WERI-Rb-1 (cell line): ENCODE results near the gene CENPP.

Experiments
- DNase-seq: peaks from one replicate; pipeline ENCODE4 v3.0.0-alpha.2; 2020
- H3K27ac ChIP-seq: fragments of 250-450 bp; sonication (Bioruptor Pico); 2 replicates; pipeline ENCODE4 v1.5.1; 2020; ENCODE audit warnings: mild to moderate bottlenecking, moderate library complexity
- H3K27me3 ChIP-seq: fragments of 250-450 bp; sonication (Bioruptor Pico); 2 replicates; pipeline ENCODE4 v1.5.1; 2021; ENCODE audit warnings: mild to moderate bottlenecking, low read depth, moderate library complexity; ENCODE audit not compliant: insufficient read depth, severe bottlenecking
- H3K36me3 ChIP-seq: fragments of 250-450 bp; sonication (Bioruptor Pico); 2 replicates; pipeline ENCODE4 v1.5.1; 2020; ENCODE audit warnings: mild to moderate bottlenecking, moderate library complexity
- H3K4me3 ChIP-seq: 2 replicates; pipeline ENCODE4 v1.5.1; 2011; ENCODE audit warnings: low read depth, mild to moderate bottlenecking, control low read depth, low read length
- H3K9me3 ChIP-seq: fragments of 250-450 bp; sonication (Bioruptor Pico); 2 replicates; pipeline ENCODE4 v1.5.1; 2021; ENCODE audit warnings: mild to moderate bottlenecking, moderate library complexity; ENCODE audit not compliant: severe bottlenecking
- TF ChIP-seq, protein P1 (sequence below): IDR thresholded peaks from 2 replicates; pipeline ENCODE4 v1.5.1; 2011; ENCODE audit warnings: low read depth, mild to moderate bottlenecking, control low read depth, inconsistent platforms, low read length

Gene CENPP

DNA sequence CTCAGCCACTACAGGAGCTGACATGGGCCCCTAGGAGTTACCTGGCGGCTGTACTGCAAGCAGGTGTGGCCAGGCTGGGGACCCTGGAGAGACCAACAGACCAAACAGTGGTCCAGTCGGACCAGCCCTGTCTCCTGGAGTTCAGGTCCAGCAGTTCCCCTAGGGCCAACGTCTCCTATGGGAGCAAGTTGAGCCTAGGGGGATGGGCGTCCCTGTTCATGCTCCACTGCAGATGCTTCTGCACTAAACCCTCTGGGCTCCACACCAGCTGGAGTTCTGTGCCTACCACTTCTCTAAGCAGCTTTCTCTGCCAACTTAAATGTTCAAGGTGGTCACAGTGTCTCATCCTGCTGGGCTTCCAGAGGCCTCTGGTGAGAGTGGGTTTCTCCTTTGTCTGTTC lies 119.1 kb downstream of the CENPP start:
- H3K27ac ChIP-seq: no peak overlapping the region; the same call in 1 of the 2 replicates
- H3K27me3 ChIP-seq: no peaks in the 10 kb centered on the region
- H3K9me3 ChIP-seq: no peaks in the 10 kb centered on the region
- TF ChIP-seq, protein P1, sequence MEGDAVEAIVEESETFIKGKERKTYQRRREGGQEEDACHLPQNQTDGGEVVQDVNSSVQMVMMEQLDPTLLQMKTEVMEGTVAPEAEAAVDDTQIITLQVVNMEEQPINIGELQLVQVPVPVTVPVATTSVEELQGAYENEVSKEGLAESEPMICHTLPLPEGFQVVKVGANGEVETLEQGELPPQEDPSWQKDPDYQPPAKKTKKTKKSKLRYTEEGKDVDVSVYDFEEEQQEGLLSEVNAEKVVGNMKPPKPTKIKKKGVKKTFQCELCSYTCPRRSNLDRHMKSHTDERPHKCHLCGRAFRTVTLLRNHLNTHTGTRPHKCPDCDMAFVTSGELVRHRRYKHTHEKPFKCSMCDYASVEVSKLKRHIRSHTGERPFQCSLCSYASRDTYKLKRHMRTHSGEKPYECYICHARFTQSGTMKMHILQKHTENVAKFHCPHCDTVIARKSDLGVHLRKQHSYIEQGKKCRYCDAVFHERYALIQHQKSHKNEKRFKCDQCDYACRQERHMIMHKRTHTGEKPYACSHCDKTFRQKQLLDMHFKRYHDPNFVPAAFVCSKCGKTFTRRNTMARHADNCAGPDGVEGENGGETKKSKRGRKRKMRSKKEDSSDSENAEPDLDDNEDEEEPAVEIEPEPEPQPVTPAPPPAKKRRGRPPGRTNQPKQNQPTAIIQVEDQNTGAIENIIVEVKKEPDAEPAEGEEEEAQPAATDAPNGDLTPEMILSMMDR: no peak
- H3K36me3 ChIP-seq: no peaks in the 10 kb centered on the region
- DNase-seq: peak; percentile 58
- no peak overlapping the region for H3K4me3 ChIP-seq

DNA sequence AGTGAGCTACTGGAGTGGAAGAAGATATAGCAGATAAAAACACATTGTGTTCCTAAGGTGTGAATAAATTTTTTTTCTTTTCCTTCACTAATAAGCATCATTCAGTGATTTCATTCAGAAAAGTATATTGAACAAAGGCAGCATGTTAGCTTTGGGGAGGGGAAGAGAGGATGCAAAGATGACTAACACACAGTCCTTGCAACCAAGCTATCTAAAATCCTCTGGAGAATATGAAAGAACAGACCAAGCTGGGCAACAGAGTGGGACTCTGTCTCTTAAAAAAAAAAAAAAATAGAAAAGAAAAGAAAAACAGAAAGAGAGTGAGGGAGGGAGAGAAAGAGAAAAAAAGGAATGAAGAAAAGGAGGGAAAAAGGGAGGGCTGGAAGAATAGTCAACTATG lies 120.8 kb downstream of the CENPP start:
- TF ChIP-seq, protein P1: no peak
- Histone ChIP-seq H3K36me3 (no peaks in the 10 kb centered on the region), H3K4me3 (no peak overlapping the region), H3K27me3 (no peaks in the 10 kb centered on the region), H3K9me3 (no peaks in the 10 kb centered on the region), H3K27ac (no peak overlapping the region)
- no peak for DNase-seq

DNA sequence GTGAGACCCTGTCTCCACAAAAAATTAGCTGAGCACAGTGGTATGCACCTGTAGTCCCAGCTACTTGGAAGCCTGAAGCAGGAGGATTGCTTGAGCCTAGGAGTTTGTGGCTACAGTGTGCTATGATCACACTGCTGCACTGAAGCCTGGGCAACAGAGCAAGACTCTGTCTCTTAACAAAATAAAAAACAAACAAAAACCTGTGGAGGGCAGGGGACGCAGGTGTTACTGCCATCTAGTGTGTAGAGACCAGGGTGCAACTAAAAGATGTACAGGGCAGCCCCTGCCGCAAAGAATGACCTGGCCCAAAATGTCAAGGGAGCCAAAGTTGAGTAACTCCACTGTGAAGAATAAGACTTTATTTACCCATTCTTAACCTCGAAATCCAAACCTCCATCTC lies 129.5 kb downstream of the CENPP start:
- no peaks in the 10 kb centered on the region for H3K27me3 ChIP-seq
- no peak overlapping the region for H3K27ac ChIP-seq
- no peak for DNase-seq
- no peaks in the 10 kb centered on the region for H3K36me3 ChIP-seq
- no peaks in the 10 kb centered on the region for H3K9me3 ChIP-seq
- TF ChIP-seq, protein P1: peak; percentile 42; the same call in 1 of the 2 replicates
- H3K4me3 ChIP-seq: no peak overlapping the region

DNA sequence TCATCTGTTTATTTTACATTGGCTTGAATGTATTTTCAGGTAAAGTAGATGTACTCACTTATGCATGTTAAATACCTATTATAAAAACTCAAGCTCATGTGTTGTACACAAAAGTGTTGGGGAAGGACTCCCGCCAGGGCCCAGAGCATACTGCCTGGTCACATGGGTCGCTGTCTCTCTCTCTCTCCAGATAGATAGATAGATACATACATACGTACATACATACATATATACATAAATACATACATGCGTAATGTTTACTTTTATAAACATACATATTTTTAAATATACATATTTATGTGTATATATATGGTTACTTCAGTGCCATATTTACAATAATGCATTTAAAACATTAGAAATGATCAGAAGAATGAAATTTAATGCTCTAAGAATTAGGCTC lies 131.8 kb downstream of the CENPP start:
- no peak overlapping the region for H3K27ac ChIP-seq
- no peak for DNase-seq
- TF ChIP-seq, protein P1: no peak
- H3K9me3 ChIP-seq: no peaks in the 10 kb centered on the region
- no peaks in the 10 kb centered on the region for H3K27me3 ChIP-seq
- no peaks in the 10 kb centered on the region for H3K36me3 ChIP-seq
- no peak overlapping the region for H3K4me3 ChIP-seq

DNA sequence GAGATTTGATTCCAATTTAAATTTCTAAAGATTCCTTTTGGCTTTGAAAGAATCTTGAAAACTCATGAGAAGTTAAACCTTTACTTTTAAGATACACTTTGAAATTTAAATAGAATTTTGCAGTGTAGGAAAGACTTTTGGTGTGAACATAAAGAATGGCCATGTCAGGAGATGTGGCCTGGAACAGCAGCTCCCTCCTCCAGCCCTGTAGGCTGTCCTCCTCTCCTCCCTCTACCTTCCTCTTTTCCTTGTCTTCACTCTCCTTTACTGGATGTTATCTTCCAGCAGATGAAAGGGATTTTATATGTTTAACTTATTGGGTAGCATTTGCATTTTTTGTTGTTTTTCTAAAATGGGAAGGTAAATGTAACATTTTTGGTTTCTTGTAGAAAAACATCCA lies 137.6 kb downstream of the CENPP start:
- Histone ChIP-seq H3K4me3 (no peak overlapping the region), H3K36me3 (no peaks in the 10 kb centered on the region), H3K27ac (no peak overlapping the region), H3K27me3 (no peaks in the 10 kb centered on the region), H3K9me3 (no peaks in the 10 kb centered on the region)
- TF ChIP-seq, protein P1: no peak
- DNase-seq: no peak

DNA sequence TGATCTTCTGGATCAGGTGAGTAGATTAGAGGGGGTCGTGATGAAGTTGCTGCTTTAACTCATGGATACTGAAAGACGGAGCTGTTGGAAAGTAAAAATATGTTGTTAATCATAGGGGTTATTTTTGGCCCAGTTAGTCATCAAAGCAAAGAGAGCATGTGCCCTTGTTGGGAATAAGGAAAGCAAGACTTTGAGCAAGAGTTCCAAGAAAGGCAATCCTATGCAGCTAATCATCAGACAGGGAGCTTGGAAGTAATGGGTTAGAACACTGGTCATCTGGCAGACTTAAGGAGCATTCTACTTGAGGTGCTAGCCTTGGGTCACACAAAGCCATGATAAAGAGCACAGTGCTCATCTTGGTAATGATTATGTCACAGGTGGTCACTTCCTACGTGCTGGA lies 138.2 kb downstream of the CENPP start:
- no peak for DNase-seq
- H3K36me3 ChIP-seq: no peaks in the 10 kb centered on the region
- TF ChIP-seq, protein P1: no peak
- H3K9me3 ChIP-seq: no peaks in the 10 kb centered on the region
- no peak overlapping the region for H3K4me3 ChIP-seq
- no peaks in the 10 kb centered on the region for H3K27me3 ChIP-seq
- H3K27ac ChIP-seq: no peak overlapping the region
